ENCODE measurements around the gene AKAP13. TPM values are rescaled to one million over a fixed set of nuclear protein-coding genes. Genes with fewer than 3 reads are reported as not detected.

AKAP13 gene
- total and polyA plus RNA-seq, 2 of the 8 experiments (the other 6 are each of a cell fraction or from before 2014, with no cell fraction given) = 14.0 to 46.2 TPM

DNA sequence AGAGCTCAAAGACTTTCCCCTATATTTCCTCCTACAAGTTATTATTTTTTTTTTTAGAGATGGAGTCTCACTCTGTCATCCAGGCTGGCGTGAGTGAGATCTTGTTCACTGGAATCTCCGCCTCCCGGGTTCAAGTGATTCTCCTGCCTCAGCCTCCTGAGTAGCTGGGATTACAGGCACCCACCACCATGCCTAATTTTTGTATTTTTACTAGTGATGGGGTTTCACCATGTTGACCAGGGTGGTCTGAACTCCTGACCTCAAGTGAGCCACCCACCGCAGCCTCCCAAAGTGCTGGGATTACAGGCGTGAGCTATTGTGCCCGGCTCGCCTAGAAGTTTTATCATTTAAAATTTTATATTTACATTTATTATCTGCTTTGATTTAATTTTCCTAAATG is 5.9 kb downstream of the AKAP13 start:
- H3K9ac ChIP-seq (replicated peaks in 1 of 4; ENCODE audit: extremely low read depth in 1 of 4, low read depth in 3 of 4, low read length in 3 of 4) = no peak overlapping the region
- DNase-seq (ENCODE audit: low read depth in 1 of 2, low spot score in 2 of 2) (no peak), FAIRE-seq (no peak)
- no peak overlapping the region for H3K23ac ChIP-seq (ENCODE audit: insufficient read length)
- no peak overlapping the region for H2BK15ac ChIP-seq (ENCODE audit: low read length)
- H4K91ac ChIP-seq (replicated peaks; ENCODE audit: insufficient read length, low read length) = no peak overlapping the region
- no peaks in the 10 kb centered on the region for H3K27me3 ChIP-seq (replicated peaks in 1 of 4; ENCODE audit: control insufficient read depth in 3 of 4, extremely low read depth in 1 of 4, insufficient read depth in 3 of 4, low read length in 3 of 4)
- no peak overlapping the region for H2AK5ac ChIP-seq (ENCODE audit: low read depth, low read length)
- no peak overlapping the region for H2BK12ac ChIP-seq (ENCODE audit: low read depth, low read length)
- H3K4ac ChIP-seq (replicated peaks; ENCODE audit: insufficient read length, low read depth, low read length) = no peak overlapping the region
- WGBS, 2 experiments (ENCODE audit: extremely low coverage in 1 of 2, insufficient coverage in 1 of 2, insufficient read length in 1 of 2, insufficient replicate concordance in 2 of 2, low coverage in 1 of 2, low lambda C conversion rate in 2 of 2, missing lambda C conversion rate in 1 of 2) = 91% methylated on average over 7 of the region's 7 CpGs; no CpG with 5 or more reads in 1 of the 2 experiments
- no peaks in the 10 kb centered on the region for H3K23me2 ChIP-seq (ENCODE audit: low read depth, low read length)
- H4K5ac ChIP-seq (ENCODE audit: insufficient read length, low read depth, low read length) = no peak overlapping the region
- H2BK5ac ChIP-seq (ENCODE audit: low read depth, low read length) = no peak overlapping the region
- H3K79me1 ChIP-seq (ENCODE audit: low read depth, low read length) = peaks cover 7% of the 10 kb centered on the region
- no peak overlapping the region for H2BK120ac ChIP-seq (replicated peaks; ENCODE audit: low read depth, low read length)
- H3K36me3 ChIP-seq (ENCODE audit: control insufficient read depth in 2 of 4, insufficient read depth in 4 of 4, low read length in 3 of 4) = no peaks in the 10 kb centered on the region
- no peak overlapping the region for H4K8ac ChIP-seq (ENCODE audit: extremely low read depth, insufficient read depth, low read length)
- no peak overlapping the region for H3K27ac ChIP-seq (ENCODE audit: low read depth, low read length)
- H2BK20ac ChIP-seq (ENCODE audit: low read length) = no peak overlapping the region
- peaks cover 12 to 14% of the 10 kb centered on the region in 2 experiments for H4K20me1 ChIP-seq (replicated peaks in 1 of 2; ENCODE audit: control insufficient read depth in 1 of 2, insufficient read depth in 2 of 2, low read length in 2 of 2)
- H3K18ac ChIP-seq (ENCODE audit: extremely low read depth, low read length) = no peak overlapping the region
- no peak overlapping the region for H3K4me2 ChIP-seq (ENCODE audit: insufficient read depth in 1 of 2, low read depth in 2 of 2, low read length in 2 of 2)
- POLR2A ChIA-PET (ENCODE audit: partially characterized antibody) = interaction anchor here (1.3 kb wide), 1 partner anchor 29 kb away, joined by 3 read pairs; no protein-coding TSS in a partner anchor
- H3K4me1 ChIP-seq (replicated peaks in 1 of 4; ENCODE audit: control insufficient read depth in 3 of 4, insufficient read depth in 4 of 4, low read length in 3 of 4) = peaks cover 2 to 7% (median 3%) of the 10 kb centered on the region in 4 experiments; a peak in 3 of 7 replicates
- H3K79me2 ChIP-seq (ENCODE audit: control insufficient read depth in 1 of 2, insufficient read depth in 2 of 2, low read length in 2 of 2) = peaks cover 15 to 97% of the 10 kb centered on the region in 2 experiments
- no peak overlapping the region for H3K4me3 ChIP-seq (ENCODE audit: extremely low read depth in 1 of 4, insufficient read depth in 2 of 4, low read depth in 3 of 4, low read length in 4 of 4)
- no peak overlapping the region for H3K14ac ChIP-seq (ENCODE audit: insufficient read length)
- no peak overlapping the region for H3K56ac ChIP-seq (replicated peaks; ENCODE audit: insufficient read length, low read depth, low read length)
- no peaks in the 10 kb centered on the region for H3K9me3 ChIP-seq (ENCODE audit: insufficient read depth in 2 of 2, low read depth in 1 of 2, low read length in 1 of 2)
- H2AFZ ChIP-seq (ENCODE audit: low read length) = no peak overlapping the region
- CTCF ChIA-PET (ENCODE audit: partially characterized antibody) = interaction anchor here (0.7 to 1.2 kb wide), 3 partner anchors 28 to 62 kb away, joined by 3 read pairs; no protein-coding TSS in a partner anchor
- TF ChIP-seq, protein P1, sequence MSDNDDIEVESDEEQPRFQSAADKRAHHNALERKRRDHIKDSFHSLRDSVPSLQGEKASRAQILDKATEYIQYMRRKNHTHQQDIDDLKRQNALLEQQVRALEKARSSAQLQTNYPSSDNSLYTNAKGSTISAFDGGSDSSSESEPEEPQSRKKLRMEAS (IDR thresholded peaks at IDR 0.05) = no peak
- TF ChIP-seq SIN3A (conservative IDR thresholded peaks at IDR 0.05 in 1 of 2, IDR thresholded peaks at IDR 0.05 in 1 of 2; ENCODE audit: low read depth in 1 of 2, low read length in 2 of 2) = no peak

All from H1 (cell line).